GM13976 (cell line): ENCODE results near the gene KRTAP9-3.
A peak's percentile ranks its signal among the peaks of the same experiment; 100 is the strongest.
"Not testable (repeated sequence)": the region's sequence is repeated elsewhere in the genome, so short reads cannot be mapped to it uniquely, and the experiment has no call there.

Experiments used
- DNase-seq: peaks from one replicate; pipeline ENCODE4 v3.0.0; 2012; ENCODE audit warnings: low spot score
- CTCF ChIP-seq: IDR thresholded peaks from 2 replicates; pipeline ENCODE4 v1.5.1; 2012; ENCODE audit warnings: borderline replicate concordance, mild to moderate bottlenecking; ENCODE audit not compliant: insufficient read depth; ENCODE audit errors: extremely low read depth, missing control alignments, control extremely low read depth
- in situ Hi-C: fragments of 300-500 bp; cut with MboI; formaldehyde crosslinking; loops from one replicate; pipeline ENCODE4 v1.12.0; 2022; ENCODE audit warnings: low sequenced_read_pairs, mixed read lengths, inconsistent platforms; ENCODE audit not compliant: unreplicated experiment

Gene KRTAP9-3

GRCh38 chr17:41232399-41233105, at the start of gene KRTAP9-3:
KRTAP9-3 (plus strand) TSS chr17:41232449; CDS start chr17:41232502, 53 bp downstream.
- DNase-seq, in situ Hi-C loops: not testable (repeated sequence)

GRCh38 chr17:41184480-41184961, 47.7 kb upstream of the KRTAP9-3 start, which contains the start of gene KRTAP4-1:
KRTAP4-1 (minus strand) TSS chr17:41184911; CDS start chr17:41184854, 57 bp downstream.
- in situ Hi-C loops: no loop called here
- no peak for DNase-seq
- no peak for TF ChIP-seq CTCF

GRCh38 chr17:41185001-41185400, 47.2 kb upstream of the KRTAP9-3 start:
- in situ Hi-C loops: no loop called here
- TF ChIP-seq CTCF: no peak
- no peak for DNase-seq

- no peak for DNase-seq
- in situ Hi-C loops: no loop called here
- TF ChIP-seq CTCF: no peak
Measured at GRCh38 chr17:41186872-41187271, 45.4 kb upstream of the KRTAP9-3 start.

GRCh38 chr17:41189837-41190318, 42.4 kb upstream of the KRTAP9-3 start, which contains the start of gene KRTAP9-1:
KRTAP9-1 (plus strand) TSS chr17:41189887; CDS start chr17:41189887, 0 bp downstream.
- DNase-seq, in situ Hi-C loops: not testable (repeated sequence)

- DNase-seq: no peak
- no peak for TF ChIP-seq CTCF
Measured at GRCh38 chr17:41190328-41190727, 41.9 kb upstream of the KRTAP9-3 start.

GRCh38 chr17:41196068-41196467, 36.2 kb upstream of the KRTAP9-3 start:
- TF ChIP-seq CTCF: no peak
- DNase-seq: peak; percentile 25
- in situ Hi-C loops: no loop called here

More at GRCh38 chr17:41190328-41190727, 41.9 kb upstream of the KRTAP9-3 start:
- in situ Hi-C loops: no loop called here
